H9 (cell line): ENCODE data around the gene GSAP. TPM values are rescaled to one million over a fixed set of nuclear protein-coding genes. Genes with fewer than 3 reads are reported as not detected.

ENCODE experiments used
- DNase-seq: peaks from one replicate; pipeline ENCODE4 v3.0.0-alpha.2; 2017
- H2AFZ ChIP-seq: one replicate; pipeline ENCODE4 v1.6.1; 2013; ENCODE audit warnings: mild to moderate bottlenecking, low read length, control low read depth, moderate library complexity
- H2AK5ac ChIP-seq: 2 replicates; pipeline ENCODE4 v1.6.1; 2013; ENCODE audit warnings: low read length, control low read depth, mixed read lengths; ENCODE audit not compliant: insufficient read length
- H2BK120ac ChIP-seq: one replicate; pipeline ENCODE4 v1.6.1; 2013; ENCODE audit warnings: low read depth, mild to moderate bottlenecking, low read length, control low read depth, inconsistent platforms; ENCODE audit not compliant: poor library complexity, severe bottlenecking
- H2BK12ac ChIP-seq: 2 replicates; pipeline ENCODE4 v1.6.1; 2013; ENCODE audit warnings: low read length, control low read depth, mixed read lengths, low read depth; ENCODE audit not compliant: insufficient read length
- H2BK15ac ChIP-seq: 2 replicates; pipeline ENCODE4 v1.6.1; 2013; ENCODE audit warnings: low read depth, low read length, control low read depth
- H2BK20ac ChIP-seq: one replicate; pipeline ENCODE4 v1.6.1; 2013; ENCODE audit warnings: low read depth, mild to moderate bottlenecking, low read length, control low read depth, inconsistent platforms; ENCODE audit not compliant: poor library complexity, severe bottlenecking
- H2BK5ac ChIP-seq: 2 replicates; pipeline ENCODE4 v1.6.1; 2013; ENCODE audit warnings: low read length, control low read depth, mixed read lengths; ENCODE audit not compliant: insufficient read length
- H3K14ac ChIP-seq: 2 replicates; pipeline ENCODE4 v1.6.1; 2013; ENCODE audit warnings: low read length, control low read depth; ENCODE audit not compliant: insufficient read depth
- H3K18ac ChIP-seq: 2 replicates; pipeline ENCODE4 v1.6.1; 2013; ENCODE audit warnings: low read depth, mild to moderate bottlenecking, mixed read lengths, low read length, control low read depth; ENCODE audit not compliant: insufficient read length
- H3K23ac ChIP-seq: 2 replicates; pipeline ENCODE4 v1.6.1; 2013; ENCODE audit warnings: low read length, control low read depth, mixed read lengths, low read depth; ENCODE audit not compliant: insufficient read length
- H3K23me2 ChIP-seq: 2 replicates; pipeline ENCODE4 v1.6.1; 2013; ENCODE audit warnings: low read depth, mild to moderate bottlenecking, mixed read lengths, low read length, control low read depth; ENCODE audit not compliant: insufficient read length, poor library complexity, severe bottlenecking
- H3K27ac ChIP-seq: 2 replicates; pipeline ENCODE4 v1.5.1; 2013; ENCODE audit warnings: low read length, control low read depth, mixed read lengths, low read depth; ENCODE audit not compliant: insufficient read length
- H3K27me3 ChIP-seq: 2 replicates; pipeline ENCODE4 v1.6.1; 2013; ENCODE audit warnings: low read length, control low read depth, inconsistent platforms; ENCODE audit not compliant: insufficient read depth
- H3K4ac ChIP-seq: 2 replicates; pipeline ENCODE4 v1.6.1; 2013; ENCODE audit warnings: low read depth, mild to moderate bottlenecking, control low read depth, inconsistent platforms, low read length, moderate library complexity
- H3K4me1 ChIP-seq: 2 replicates; pipeline ENCODE4 v1.6.1; 2013; ENCODE audit warnings: low read length, control low read depth, inconsistent platforms; ENCODE audit not compliant: insufficient read depth
- H3K4me2 ChIP-seq: 2 replicates; pipeline ENCODE4 v1.6.1; 2013; ENCODE audit warnings: low read length, control low read depth, mixed read lengths; ENCODE audit not compliant: insufficient read length, insufficient read depth
- H3K56ac ChIP-seq: 2 replicates; pipeline ENCODE4 v1.6.1; 2013; ENCODE audit warnings: low read depth, mild to moderate bottlenecking, mixed read lengths, low read length, control low read depth; ENCODE audit not compliant: insufficient read length
- H3K79me1 ChIP-seq: 2 replicates; pipeline ENCODE4 v1.6.1; 2013; ENCODE audit warnings: low read depth, mild to moderate bottlenecking, moderate library complexity, low read length, control low read depth, inconsistent platforms; ENCODE audit not compliant: insufficient read depth, poor library complexity, severe bottlenecking
- H3K79me2 ChIP-seq: 2 replicates; pipeline ENCODE4 v1.6.1; 2013; ENCODE audit warnings: low read length, control low read depth, inconsistent platforms; ENCODE audit not compliant: insufficient read depth
- H3K9ac ChIP-seq: 2 replicates; pipeline ENCODE4 v1.6.1; 2013; ENCODE audit warnings: low read length, control low read depth, mixed read lengths; ENCODE audit not compliant: insufficient read length; ENCODE audit errors: extremely low read depth
- H3K9me3 ChIP-seq: one replicate; pipeline ENCODE4 v1.6.1; 2013; ENCODE audit warnings: low read depth, low read length, inconsistent platforms; ENCODE audit not compliant: control insufficient read depth
- H3T11ph ChIP-seq: one replicate; pipeline ENCODE4 v1.6.1; 2013; ENCODE audit warnings: mild to moderate bottlenecking, low read length, control low read depth, inconsistent platforms
- H4K20me1 ChIP-seq: one replicate; pipeline ENCODE4 v1.6.1; 2013; ENCODE audit not compliant: control insufficient read depth, insufficient read length, insufficient read depth
- H4K5ac ChIP-seq: 2 replicates; pipeline ENCODE4 v1.6.1; 2013; ENCODE audit warnings: low read depth, mild to moderate bottlenecking, mixed read lengths, low read length, control low read depth; ENCODE audit not compliant: insufficient read length
- H4K8ac ChIP-seq: replicated peaks from 2 replicates; pipeline ENCODE4 v1.6.1; 2013; ENCODE audit warnings: low read length, control low read depth, mixed read lengths, low read depth; ENCODE audit not compliant: insufficient read length
- H4K91ac ChIP-seq: 2 replicates; pipeline ENCODE4 v1.6.1; 2013; ENCODE audit warnings: low read depth, mild to moderate bottlenecking, moderate library complexity, mixed read lengths, low read length, control low read depth; ENCODE audit not compliant: insufficient read length
- H3K27ac Mint-ChIP-seq, 3 experiments: 2 replicates in 2 of 3; 3 replicates in 1 of 3; pipeline ENCODE4 v1.8.0; 2020 to 2021; ENCODE audit warnings: mixed read lengths in 3 of 3, mild to moderate bottlenecking in 1 of 3, moderate library complexity in 1 of 3
- H3K27me3 Mint-ChIP-seq: 2 replicates; pipeline ENCODE4 v1.8.0; 2021; ENCODE audit warnings: low read depth, mild to moderate bottlenecking, moderate library complexity, mixed read lengths
- H3K36me3 Mint-ChIP-seq, 3 experiments: 2 replicates in 2 of 3; 3 replicates in 1 of 3; pipeline ENCODE4 v1.8.0; 2020 to 2021; ENCODE audit warnings: low read depth in 3 of 3, mixed read lengths in 3 of 3; ENCODE audit not compliant: insufficient read depth in 1 of 3
- H3K4me1 Mint-ChIP-seq, 2 experiments: 2 replicates each; pipeline ENCODE4 v1.8.0; 2020; ENCODE audit warnings: mixed read lengths in 2 of 2
- H3K4me3 Mint-ChIP-seq, 2 experiments: 2 replicates in 1 of 2; 3 replicates in 1 of 2; pipeline ENCODE4 v1.8.0; 2020 to 2021; ENCODE audit warnings: mild to moderate bottlenecking in 2 of 2, mixed read lengths in 2 of 2, moderate library complexity in 1 of 2
- H3K9me3 Mint-ChIP-seq, 2 experiments: 2 replicates in 1 of 2; 3 replicates in 1 of 2; pipeline ENCODE4 v1.8.0; 2020; ENCODE audit warnings: mild to moderate bottlenecking in 2 of 2, mixed read lengths in 2 of 2, moderate library complexity in 1 of 2
- WGBS: extraction: QIAGEN DNeasy Blood & Tissue Kit; methylation state at CpG from one replicate; pipeline ENCODE4 v1.1.7; 2013; ENCODE audit warnings: missing lambda C conversion rate, low lambda C conversion rate, mixed read lengths; ENCODE audit not compliant: insufficient read length; ENCODE audit errors: extremely low coverage; 5-methylcytosine and 5-hydroxymethylcytosine counted together
- total RNA-seq: library from RNA; stranded (reverse); gene quantifications from 2 replicates; pipeline ENCODE4 v1.2.1, GENCODE V29; 2021
- TF ChIP-seq, protein P1 (sequence below): fragments of 200-600 bp; sonication (generic); conservative IDR thresholded peaks from 3 replicates; pipeline ENCODE4 v1.8.0; 2021; ENCODE audit warnings: antibody characterized with exemption, mild to moderate bottlenecking

Gene GSAP
- total RNA-seq, 1 experiment from 2014 or later: 1.9 TPM

DNA sequence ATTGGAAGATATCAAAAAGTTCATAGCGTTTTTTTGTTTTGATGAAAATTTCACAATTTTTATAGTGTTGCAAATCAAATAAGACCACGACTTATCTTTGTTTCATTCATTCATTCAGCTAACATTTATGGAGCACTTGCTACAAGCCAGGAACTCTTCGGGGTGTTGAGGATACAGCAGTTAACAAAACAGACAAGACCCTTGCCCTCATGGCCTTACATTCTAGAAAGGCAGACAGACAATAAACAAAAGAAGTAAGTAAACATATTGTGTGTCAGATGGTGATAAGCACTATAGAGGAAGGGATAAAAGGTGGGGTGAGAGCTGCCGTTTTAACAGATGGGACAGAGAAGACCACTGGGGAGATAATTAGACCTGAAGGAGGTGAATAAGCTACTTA, 41.6 kb upstream of the GSAP start:
- TF ChIP-seq, protein P1, sequence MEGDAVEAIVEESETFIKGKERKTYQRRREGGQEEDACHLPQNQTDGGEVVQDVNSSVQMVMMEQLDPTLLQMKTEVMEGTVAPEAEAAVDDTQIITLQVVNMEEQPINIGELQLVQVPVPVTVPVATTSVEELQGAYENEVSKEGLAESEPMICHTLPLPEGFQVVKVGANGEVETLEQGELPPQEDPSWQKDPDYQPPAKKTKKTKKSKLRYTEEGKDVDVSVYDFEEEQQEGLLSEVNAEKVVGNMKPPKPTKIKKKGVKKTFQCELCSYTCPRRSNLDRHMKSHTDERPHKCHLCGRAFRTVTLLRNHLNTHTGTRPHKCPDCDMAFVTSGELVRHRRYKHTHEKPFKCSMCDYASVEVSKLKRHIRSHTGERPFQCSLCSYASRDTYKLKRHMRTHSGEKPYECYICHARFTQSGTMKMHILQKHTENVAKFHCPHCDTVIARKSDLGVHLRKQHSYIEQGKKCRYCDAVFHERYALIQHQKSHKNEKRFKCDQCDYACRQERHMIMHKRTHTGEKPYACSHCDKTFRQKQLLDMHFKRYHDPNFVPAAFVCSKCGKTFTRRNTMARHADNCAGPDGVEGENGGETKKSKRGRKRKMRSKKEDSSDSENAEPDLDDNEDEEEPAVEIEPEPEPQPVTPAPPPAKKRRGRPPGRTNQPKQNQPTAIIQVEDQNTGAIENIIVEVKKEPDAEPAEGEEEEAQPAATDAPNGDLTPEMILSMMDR: no peak
- Histone ChIP-seq H3K14ac (no peak overlapping the region), H3K27me3 (no peaks in the 10 kb centered on the region), H3K9me3 (no peaks in the 10 kb centered on the region), H3K4me1 (no peaks in the 10 kb centered on the region), H4K20me1 (no peaks in the 10 kb centered on the region), H3K4ac (no peak overlapping the region), H3K79me1 (no peaks in the 10 kb centered on the region), H3K56ac (no peak overlapping the region), H4K8ac (no peak overlapping the region), H2BK5ac (no peak overlapping the region), H4K5ac (no peak overlapping the region), H3T11ph (no peak overlapping the region), H2BK12ac (no peak overlapping the region), H2AFZ (no peak overlapping the region), H4K91ac (no peak overlapping the region), H2BK20ac (no peak overlapping the region), H3K18ac (no peak overlapping the region), H3K27ac (no peak overlapping the region), H3K4me2 (no peak overlapping the region), H3K79me2 (no peaks in the 10 kb centered on the region), H2BK15ac (no peak overlapping the region), H3K23me2 (no peaks in the 10 kb centered on the region), H3K23ac (no peak overlapping the region), H3K9ac (no peak overlapping the region), H2BK120ac (no peak overlapping the region), H2AK5ac (no peak overlapping the region)
- DNase-seq: no peak
- H3K9me3 Mint-ChIP-seq: no peaks in the 10 kb centered on the region
- H3K27me3 Mint-ChIP-seq: no peaks in the 10 kb centered on the region; the same call in none of the 2 replicates
- no peak overlapping the region for H3K4me3 Mint-ChIP-seq
- H3K27ac Mint-ChIP-seq: no peak overlapping the region
- no peaks in the 10 kb centered on the region for H3K4me1 Mint-ChIP-seq
- WGBS: no CpG with 5 or more reads among the region's 4 CpGs
- no peaks in the 10 kb centered on the region for H3K36me3 Mint-ChIP-seq
